CD4-positive, alpha-beta T cell treated with Interleukin-6 for 4 hours (primary cell): ENCODE measurements around the gene GYPA.
"Not testable (repeated sequence)": the region's sequence is repeated elsewhere in the genome, so short reads cannot be mapped to it uniquely, and the experiment has no call there.

Experiments used
- DNase-seq: peaks from one replicate; pipeline ENCODE4 v3.0.0-alpha.2; 2020; ENCODE audit warnings: mixed read lengths

The GYPA gene

DNA sequence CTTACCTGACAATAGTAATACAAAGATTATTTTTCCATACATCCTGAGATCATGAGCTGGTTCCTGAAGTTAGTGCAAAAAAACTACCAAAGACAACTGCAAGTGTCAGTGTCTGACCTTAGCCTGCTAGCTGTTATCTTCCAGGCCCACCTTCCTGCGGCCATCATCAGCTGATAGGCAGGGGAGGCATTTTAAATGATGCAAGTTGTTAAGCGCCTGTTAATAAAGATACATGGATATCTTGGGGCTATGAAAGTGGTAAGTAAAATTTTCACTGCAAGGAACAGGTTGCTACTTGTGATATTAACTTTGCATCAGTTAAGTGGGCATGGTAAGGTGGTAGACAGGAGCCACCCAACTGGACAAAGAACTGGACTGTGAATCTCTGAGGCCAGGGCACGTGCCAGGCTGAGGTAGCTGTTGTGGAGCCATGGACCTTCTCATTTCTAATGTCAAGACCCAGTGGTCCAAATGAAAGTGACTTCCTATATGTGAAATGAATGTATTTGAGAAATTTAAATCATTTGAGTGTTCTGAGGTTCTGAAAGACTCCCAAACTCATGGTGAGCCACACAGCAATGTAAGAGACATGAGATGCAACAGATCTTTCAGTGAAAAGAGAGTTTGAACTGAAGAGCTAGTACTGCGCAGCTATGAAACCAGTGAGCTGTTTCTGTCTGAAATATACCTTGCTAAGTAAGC is at the start of gene GYPA:
TSS of gene GYPA (minus strand) at position 125 of the 702 bp plus-strand sequence. CDS start at position 42, 83 bp downstream.
- DNase-seq: not testable (repeated sequence)

DNA sequence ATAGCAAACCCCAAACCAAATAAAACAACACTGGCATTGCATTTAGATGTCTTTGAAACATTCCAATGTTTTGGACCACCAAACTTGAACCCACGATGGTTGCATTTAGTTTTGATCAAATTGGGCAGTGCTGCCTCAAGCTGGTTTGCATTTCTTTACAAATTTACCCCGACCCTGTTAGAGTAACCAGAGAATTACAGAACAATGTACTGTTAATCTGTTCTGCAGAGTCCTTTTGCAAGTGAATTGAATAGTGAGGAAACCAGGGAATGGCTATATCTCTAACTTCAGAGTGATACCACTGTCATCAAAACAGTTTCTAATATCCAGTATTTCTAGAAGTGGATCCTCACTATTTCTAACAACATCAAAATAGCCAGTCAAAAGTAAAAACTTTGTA is 49.5 kb upstream of the GYPA start:
- DNase-seq: no peak

DNA sequence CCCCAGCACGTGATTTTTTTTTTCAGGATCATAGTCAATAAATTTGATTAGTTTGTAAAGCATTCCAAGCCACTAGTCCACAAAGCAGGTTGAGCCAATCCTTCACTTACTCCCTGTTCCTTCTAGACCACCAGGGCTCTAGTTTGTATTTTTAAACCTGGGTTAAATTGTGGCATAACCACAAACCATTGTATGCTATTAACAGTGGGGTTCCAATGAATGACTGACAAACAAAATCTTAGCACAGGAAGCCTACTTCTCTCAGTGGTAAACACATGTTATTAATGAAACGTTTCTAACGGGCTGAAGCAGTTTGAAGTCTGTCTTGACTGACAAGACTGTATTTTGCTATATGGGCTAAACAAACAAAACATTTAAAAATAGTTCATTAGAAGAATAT is 48.6 kb upstream of the GYPA start:
- no peak for DNase-seq

DNA sequence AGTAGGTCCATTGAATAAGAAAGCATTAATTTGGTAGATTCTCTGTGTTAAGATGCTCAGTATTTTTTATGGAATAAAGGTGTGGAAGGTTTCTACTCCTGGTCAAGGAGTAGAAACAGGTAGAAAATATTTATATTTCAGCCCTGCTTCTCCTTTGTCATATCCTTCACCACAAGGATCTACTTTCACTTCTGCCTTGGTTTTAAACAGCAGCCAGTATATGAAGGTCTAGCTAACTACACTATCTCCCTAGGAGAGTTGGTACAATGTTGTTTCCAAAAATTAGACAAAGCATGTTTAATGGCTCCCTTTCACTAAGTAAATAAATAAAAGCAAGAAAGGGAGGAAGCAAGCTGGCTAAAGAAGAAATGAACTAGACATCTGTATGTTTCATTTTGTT is 44.6 kb upstream of the GYPA start:
- no peak for DNase-seq

DNA sequence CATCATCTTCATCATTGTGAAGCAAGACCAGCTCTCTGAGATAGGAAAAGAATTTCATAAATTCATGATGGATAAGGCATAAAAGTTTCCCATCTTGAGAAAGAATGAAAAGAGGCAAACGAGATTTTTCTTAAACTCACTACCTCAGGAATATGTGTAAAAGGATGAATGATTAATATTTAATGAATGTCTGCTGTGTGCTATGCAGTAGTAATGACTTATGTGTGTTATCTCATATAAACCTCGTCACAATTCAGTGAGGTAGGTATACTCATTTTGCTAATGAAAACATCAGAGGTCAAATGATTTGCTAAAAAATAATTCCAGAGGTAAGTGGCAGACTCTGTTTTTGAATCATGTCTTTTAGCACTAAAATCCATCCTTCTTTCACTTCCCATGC is 42.6 kb upstream of the GYPA start:
- DNase-seq: no peak

DNA sequence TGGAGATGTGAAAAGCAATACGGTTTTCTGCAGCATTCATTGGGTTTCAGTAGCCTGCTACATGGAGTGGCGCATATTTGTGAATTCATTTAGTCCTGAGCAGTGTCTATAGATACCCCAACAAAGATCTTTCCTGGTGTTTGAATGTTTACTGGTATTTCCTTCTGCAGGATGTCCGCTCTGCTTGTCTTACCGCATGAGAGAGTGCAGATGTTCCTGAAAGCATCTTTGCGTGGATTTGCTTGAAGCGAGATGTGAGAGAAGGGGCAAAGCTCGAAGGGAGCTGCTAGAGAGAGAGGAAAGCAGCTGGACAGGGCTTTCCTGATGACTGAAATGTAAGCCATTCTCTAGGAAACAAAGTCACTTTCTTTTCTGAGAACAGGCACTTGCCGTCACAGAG is 40.9 kb upstream of the GYPA start:
- no peak for DNase-seq

DNA sequence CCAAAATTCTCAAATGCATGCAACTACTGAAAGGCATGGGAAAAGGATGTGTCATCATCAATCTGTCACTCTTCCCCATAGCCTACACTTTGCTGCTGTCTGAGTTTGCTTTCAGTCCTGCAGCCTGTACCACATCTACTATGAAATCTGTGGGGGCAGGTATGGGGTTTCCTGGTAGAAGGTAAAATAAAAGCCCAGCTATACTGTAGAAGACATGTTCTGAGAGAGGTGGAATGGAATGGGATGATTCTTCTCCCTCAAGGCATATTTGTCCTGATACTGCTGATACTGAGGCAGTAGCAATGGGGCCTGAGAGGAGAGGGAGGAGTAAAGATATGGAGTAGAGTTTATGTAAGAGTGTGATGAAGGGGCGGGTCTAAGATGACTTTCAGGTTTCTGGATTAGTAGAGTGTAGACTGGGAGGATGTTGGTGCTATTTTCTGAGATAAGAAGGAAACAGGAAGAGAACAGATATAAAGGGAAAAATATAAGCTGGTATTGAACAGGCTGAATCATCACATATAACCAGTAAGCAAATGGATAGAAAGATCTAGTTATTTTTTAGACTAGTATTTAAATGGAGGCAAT is 38.7 kb upstream of the GYPA start:
- no peak for DNase-seq

DNA sequence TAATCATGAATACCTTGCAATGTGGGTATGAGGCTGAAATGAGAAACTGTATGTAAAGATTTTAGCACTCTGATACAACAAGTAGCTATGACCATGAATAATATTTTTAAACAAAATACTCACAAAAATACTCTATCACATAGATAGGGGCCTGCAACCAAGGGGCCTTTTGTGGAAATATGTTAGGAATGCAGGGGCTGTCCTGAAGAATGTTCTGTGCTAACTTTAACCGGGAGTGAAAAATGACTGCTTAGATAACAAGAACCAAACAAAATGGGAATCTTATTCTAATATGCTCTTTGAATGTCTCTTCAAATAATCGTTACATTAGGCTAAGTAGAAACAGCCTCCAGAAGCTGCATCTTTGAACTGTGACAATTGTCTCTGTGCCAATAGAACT is 37.9 kb upstream of the GYPA start:
- DNase-seq: no peak

DNA sequence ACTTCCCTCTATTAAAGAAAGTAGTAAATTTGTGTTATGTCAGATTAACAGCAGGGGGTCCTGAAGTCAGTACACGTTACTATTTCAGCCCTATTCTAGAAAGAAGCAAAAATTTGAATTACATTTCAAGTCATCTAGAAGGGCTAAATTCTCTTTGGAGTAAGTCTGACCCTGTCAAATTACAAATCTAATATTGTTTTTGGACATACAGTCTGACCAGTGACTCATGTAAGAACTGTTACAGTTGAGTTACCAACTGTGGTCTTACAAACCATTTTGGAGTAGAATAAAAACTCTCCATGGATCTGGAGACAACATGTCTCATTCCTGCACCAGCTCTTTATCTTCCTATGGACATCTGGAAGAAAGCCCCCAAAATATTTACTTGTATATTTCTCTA is 36.0 kb upstream of the GYPA start:
- no peak for DNase-seq

DNA sequence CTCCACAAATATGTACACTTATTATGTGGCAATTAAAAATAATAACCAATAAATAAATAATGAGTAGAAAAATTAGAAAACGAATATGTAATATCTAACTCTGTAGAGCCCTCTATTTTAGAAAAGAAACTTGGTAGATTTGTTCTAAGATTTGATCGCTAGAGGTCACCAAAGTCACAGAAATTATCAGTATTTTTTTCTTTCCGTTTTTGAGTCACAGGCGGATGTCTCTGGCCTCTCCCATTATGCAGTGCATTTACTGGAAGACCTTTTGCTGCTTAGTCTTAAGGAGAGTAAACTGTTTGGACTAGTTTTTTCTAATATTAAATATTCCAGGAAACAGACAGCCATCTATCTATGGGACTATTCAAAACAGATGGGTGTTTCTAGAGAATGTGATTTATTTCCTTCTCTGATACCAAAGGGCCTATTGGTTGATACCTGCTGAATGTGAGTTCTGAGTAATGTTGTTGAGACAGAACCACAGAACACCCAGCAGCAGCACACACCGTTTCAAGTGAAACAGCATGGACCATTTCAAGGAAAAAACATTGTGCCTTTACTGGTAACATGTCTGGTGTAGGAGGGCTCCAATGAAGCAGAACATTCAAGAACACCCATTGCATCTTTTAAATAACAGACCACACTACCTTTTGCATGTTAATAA is 34.0 kb upstream of the GYPA start:
- DNase-seq: peak; percentile 15

DNA sequence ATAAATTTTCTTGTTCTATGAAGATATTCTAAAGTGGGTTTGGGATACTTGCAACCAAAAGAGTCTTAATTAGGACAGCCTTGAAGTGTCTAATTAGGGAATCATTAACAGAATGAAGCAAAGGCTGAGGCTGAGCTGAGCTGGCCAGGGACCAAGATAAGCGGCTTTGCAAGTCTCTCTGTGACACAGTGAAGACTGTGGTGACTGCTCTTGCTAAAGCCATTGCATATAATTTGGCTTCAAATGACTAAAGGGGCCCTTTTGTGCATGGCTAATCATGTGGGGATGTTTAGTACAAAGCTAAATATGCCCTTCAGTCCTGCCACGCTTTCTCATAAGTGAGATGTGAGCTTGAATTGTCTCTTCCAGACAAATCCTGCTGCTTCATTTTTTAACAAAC is 31.2 kb upstream of the GYPA start:
- no peak for DNase-seq

DNA sequence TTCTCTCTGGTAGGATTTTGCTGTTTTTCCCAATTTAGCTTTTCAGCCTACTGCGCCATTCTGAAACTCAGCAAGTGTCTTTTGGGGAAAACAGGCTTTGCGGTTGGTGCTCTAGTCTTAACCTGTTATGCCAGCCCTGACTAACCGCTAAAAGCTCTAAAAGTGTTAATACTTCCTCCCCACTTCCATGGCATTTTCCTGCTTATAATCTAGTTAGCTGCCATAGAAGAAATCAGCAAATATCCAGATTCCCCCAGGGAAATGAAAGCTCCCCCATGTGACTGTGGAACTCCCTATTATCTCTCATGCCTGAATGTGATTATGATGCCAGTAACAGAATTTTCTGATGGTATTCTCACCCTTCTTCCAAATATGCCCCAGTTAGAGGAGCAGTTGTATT is 28.7 kb upstream of the GYPA start:
- DNase-seq: no peak

DNA sequence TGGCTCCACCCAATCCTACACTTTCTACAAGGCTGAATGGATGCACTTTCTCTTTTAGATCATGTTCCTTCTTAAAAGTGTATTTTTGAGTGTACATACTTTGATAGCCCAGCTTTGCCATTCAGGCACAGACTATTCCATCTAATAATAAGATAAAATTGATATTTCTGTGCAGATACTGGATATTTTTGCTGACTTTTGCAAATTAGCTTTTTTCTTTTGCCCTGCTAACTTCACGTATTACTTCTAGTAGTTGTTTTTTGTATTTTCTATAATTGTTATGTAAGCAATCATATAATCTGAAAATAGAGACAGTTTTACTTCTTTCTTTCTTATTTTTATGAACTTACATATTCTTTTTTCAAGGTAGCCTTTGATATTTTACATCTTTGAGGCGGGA is 13.5 kb upstream of the GYPA start:
- no peak for DNase-seq

DNA sequence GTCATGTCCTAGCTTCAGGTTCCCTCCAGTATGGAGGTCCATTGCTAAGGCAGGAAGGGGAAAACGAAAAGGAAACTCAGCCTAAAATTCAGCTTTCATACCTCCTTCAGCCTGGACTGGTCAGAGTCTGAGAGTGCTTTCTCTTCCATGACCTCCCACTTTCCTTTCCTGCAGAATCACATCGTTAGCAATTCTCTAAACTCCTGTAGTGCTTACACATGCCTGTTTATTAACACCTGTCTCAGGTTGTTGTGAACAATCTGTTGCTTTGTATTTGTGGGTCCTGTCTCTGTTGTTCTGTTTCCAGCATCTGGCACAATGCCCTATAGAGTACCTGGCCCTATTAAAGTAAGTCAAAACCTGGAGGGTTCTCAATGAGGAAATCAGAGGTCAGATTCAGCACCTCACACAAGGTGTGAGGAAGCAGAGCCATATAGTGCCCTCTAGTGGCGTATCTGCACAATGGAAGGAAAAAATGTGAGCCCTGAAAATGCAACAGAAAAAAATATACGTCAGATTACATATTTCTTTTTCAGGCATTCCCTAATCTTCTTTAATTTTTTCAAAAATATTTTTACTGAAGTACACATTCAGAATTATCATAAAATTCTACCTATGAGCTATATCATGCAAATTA is 2.3 kb upstream of the GYPA start:
- peak; percentile 3 for DNase-seq

DNA sequence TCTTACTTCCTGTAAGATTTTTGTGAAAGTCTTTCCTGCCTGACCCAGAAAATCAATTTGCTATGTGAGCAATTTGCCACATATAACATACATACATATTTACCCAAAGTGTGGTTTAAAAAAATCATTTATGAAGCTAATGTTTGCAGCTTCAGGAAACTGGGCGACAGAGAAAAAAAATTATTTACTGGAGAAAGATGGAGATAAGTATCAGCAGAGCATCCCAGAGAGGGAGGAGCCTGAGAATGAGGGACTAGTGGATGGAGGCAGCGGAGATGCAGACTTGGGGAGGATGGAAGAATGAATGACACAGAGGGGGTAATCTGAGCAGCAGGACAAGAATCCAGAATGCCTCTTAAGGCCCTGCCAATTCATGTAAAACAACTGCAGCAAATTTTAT is 975 bp upstream of the GYPA start:
- DNase-seq: no peak

DNA sequence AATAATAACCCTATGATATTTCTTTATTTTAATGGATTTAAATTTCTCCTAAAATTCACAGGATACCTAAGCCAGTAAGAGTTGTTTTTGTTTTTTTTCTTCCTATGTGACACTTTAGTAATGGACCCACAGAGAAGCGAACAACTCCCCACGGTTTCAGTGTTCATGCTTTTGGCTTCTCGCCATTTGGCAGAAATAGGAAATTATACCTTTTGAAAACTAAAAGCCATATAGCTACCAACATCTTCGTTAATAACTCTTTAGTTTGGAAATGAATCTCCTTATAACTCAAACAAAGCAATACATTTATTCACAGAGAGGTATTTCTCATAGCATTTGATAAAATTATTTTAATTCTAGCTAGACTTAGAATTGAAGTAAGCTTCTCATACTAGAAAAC is 527 bp downstream of the GYPA start:
- not testable (repeated sequence) for DNase-seq

DNA sequence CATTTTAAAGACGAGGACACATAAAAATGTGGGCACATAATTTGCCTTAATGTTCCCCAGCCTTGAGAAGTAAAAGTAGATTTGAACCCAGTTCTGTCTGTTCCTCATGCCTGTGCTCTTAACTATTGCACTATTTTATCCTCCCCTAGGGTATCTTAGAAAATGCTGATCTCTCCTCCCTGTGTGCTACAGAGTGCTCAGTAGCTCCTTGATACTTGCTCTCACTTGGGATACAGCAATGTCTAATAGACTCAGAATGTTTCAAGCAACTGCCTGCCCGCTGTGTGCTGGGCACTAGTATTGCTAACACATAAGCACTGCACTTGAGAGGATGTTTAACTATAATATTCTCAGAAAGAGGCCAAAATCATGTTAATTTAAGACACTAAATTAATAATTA is 971 bp downstream of the GYPA start:
- DNase-seq: not testable (repeated sequence)

DNA sequence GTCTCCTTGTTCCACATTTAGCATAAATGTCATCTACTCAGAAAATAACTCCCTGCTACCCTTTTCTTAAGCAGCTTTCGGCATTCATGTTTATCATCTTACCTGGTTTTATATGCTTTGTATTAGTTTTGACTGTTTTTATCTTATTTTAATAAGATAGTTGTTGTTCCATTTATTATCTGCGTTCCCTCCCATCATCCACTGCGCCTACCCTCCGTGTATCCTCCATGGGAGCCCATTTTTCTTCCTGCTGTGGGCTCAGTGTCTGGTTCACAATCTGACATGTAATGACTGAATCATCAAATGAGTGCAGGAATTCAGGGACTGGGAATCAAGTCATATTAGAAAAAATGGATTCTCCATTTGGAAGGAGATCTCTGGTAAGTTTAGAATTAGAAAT is 2.3 kb downstream of the GYPA start:
- DNase-seq: not testable (repeated sequence)

DNA sequence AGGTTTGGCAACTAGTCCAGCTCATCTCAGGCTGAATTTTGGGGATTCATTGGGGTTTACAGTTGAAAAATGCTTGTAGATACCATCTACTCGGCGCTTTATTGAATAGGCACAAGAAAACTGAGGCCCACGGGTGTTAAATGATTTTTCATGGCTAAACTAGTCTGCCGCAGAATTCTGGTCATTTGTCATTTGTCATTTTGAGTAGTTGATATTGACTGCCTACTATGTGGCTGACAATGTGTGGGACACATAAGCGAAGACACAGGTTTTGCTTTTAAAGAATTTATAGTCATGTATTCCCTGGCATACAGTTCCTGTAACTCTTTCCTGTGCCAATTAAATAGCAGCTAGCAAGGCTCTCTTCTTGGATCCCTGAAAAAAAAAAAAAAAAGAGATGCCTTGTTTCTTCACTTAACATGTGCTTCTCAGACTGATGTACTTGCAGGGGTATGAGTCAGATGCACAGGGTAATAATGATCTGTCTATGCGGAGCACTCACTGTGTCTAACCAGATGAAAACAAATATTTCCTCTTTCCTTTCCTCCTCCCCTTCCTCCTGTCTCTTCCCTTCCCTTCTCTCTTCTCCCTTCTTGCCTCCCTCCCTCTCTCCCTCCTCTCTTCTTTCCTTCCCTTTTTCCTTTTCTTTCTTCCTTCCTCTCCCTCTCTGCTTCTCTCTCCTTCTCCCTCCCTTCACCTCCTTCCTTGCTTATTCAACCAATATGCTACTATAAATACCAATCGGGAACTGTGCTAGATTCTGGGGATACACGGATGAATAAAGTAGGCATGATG is 3.2 kb downstream of the GYPA start:
- not testable (repeated sequence) for DNase-seq

DNA sequence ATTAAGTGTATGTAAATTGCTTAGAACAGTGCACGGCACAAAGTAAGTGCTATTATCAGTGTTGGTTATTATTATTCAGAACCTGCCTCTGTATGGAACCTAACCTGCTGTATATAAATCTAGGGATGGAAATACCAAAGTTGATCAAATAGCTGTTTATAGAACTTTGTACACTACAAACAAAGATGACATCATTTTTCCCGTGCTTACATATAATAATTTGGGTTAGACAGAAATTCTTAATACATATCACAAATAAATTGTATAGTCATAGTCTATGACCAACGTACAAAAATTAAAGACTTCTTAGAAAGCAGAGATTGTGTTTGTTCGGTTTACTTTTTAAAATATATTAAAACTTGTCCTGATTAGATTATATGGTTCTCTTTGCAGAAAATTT is 4.3 kb downstream of the GYPA start:
- not testable (repeated sequence) for DNase-seq

DNA sequence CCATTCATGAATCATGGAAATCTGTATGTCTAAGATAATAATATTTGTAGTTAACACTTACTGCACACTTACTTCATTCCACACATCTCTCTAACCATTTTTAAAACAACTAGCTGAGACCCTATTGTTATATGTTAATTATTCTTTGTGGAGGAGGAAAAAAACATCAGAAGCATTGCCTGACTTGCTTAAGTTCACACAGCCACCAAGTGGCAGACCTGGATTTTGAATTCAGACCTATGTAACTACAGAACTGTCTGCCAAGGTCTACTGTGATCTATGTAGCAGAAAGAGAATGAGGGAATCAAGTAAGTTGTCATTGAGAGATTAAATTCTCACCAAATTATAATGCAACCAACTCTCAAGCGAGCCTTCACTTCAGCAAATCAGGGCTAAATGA is 10.4 kb downstream of the GYPA start:
- DNase-seq: not testable (repeated sequence)

DNA sequence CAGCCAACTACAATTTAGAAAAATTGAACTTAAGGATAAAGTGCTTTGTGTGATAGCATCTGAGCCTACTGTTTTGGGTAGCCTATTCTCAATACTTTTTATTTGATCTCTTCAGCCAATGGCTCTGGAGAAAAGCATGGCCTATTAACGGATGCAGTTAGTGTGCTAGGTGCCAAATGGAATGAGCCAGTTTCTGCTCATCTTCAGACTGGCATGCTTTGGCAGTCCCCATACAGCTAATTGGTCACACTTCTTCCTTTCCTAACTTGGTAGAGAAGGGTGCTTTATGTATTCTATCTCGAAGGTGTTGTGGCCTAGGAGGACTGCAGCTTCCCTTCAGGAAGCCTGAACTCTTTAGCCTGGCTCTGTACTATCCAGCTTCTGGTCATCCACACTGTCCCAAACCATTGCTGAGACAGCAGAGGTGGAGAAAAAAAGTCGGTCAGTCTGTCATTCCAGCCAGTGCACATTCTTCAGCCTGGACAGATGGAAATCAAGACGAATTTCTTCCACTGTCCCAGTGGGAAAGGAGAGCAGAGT is 11.1 kb downstream of the GYPA start:
- peak; percentile 1 for DNase-seq
